ENCODE results near the gene STH.

- TF ChIP-seq CTCF (IDR thresholded peaks at IDR 0.05) = no peak
- TF ChIP-seq EZH2 (IDR thresholded peaks at IDR 0.05) = no peak
Observed at GRCh38 chr17:46037722-46038255, 38.7 kb downstream of the STH start.

All from neural progenitor cell (in vitro differentiated cells).